Measurements from ENCODE around the gene LFNG.

DNA sequence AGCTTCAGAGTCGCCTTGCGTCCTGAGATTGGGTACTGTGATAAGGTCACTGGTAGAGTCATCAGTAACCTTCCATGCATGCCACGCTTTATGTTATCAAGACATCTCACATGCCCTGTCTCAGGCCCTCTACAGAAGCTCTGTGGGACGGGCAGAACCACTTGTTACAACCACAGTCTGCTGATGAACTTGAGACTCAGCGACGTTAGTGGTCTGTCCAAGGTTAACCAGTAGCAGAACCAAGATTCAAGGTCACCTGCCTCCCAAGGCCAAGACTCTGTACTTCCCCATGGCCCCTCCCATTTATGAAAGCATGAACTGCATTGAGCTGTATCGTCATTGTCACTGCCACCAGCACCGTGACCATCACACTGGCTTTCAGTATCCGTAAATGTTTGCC, 54.2 kb downstream of the LFNG start:
- TF ChIP-seq, protein P1, sequence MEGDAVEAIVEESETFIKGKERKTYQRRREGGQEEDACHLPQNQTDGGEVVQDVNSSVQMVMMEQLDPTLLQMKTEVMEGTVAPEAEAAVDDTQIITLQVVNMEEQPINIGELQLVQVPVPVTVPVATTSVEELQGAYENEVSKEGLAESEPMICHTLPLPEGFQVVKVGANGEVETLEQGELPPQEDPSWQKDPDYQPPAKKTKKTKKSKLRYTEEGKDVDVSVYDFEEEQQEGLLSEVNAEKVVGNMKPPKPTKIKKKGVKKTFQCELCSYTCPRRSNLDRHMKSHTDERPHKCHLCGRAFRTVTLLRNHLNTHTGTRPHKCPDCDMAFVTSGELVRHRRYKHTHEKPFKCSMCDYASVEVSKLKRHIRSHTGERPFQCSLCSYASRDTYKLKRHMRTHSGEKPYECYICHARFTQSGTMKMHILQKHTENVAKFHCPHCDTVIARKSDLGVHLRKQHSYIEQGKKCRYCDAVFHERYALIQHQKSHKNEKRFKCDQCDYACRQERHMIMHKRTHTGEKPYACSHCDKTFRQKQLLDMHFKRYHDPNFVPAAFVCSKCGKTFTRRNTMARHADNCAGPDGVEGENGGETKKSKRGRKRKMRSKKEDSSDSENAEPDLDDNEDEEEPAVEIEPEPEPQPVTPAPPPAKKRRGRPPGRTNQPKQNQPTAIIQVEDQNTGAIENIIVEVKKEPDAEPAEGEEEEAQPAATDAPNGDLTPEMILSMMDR (IDR thresholded peaks at IDR 0.05) = no peak
- TF ChIP-seq EZH2 (IDR thresholded peaks at IDR 0.05; ENCODE audit: borderline replicate concordance, insufficient read depth, low read depth, low read length, poor library complexity, severe bottlenecking) = no peak

Data from B cell (primary cell).